Body of pancreas (tissue), 4 donors: ENCODE measurements around the gene PALM2AKAP2.

Experiments used
- CTCF ChIP-seq, 7 experiments: fragments of 450-650 bp in 4 of 7; fragments of 200-600 bp in 3 of 7; sonication (generic) in 3 of 7; IDR thresholded peaks; one replicate each; pipeline ENCODE4 v1.5.1; 2016 to 2019; ENCODE audit warnings: antibody characterized with exemption in 7 of 7
- POLR2A ChIP-seq, 3 donors: fragments of 450-650 bp; IDR thresholded peaks; one replicate each; pipeline ENCODE4 v1.6.1; 2016; ENCODE audit warnings: antibody characterized with exemption in 3 of 3, mild to moderate bottlenecking in 2 of 3

GRCh38 chr9:109794361-109795012 is 14.5 kb downstream of the PALM2AKAP2 start:
- TF ChIP-seq CTCF (IDR thresholded peaks at IDR 0.05): no peak
- no peak for TF ChIP-seq POLR2A (IDR thresholded peaks at IDR 0.05)
